Stimulated activated naive B cell treated with anti-CD40 and anti-IgM and Interleukin-4, amounts not matched to agents 10 μg/mL and 1 μg/mL and 100 μg/mL, for 72 hours (primary cell): ENCODE results near the gene PTPN9.
"Not testable (repeated sequence)": the region's sequence is repeated elsewhere in the genome, so short reads cannot be mapped to it uniquely, and the experiment has no call there.

Experiments
- ATAC-seq, 2 donors: fragments of 150-1000 bp; cut with Tn5 transposase; replicated peaks; 2 replicates each; pipeline ENCODE4 v1.10.0; 2021; ENCODE audit warnings: moderate library complexity in 1 of 2
- DNase-seq: peaks from one replicate; pipeline ENCODE4 v3.0.0; 2021
- H3K27ac Mint-ChIP-seq: one replicate; pipeline ENCODE4 v1.8.0; 2022; ENCODE audit warnings: mild to moderate bottlenecking, mixed read lengths
- H3K27me3 Mint-ChIP-seq, 2 donors: one replicate each; pipeline ENCODE4 v1.8.0; 2022; ENCODE audit warnings: mixed read lengths in 2 of 2
- H3K36me3 Mint-ChIP-seq, 2 donors: one replicate each; pipeline ENCODE4 v1.8.0; 2022; ENCODE audit warnings: mixed read lengths in 2 of 2, mild to moderate bottlenecking in 1 of 2
- H3K4me1 Mint-ChIP-seq, 2 donors: one replicate each; pipeline ENCODE4 v1.8.0; 2022; ENCODE audit warnings: mixed read lengths in 2 of 2, mild to moderate bottlenecking in 1 of 2
- H3K4me3 Mint-ChIP-seq, 2 donors: one replicate each; pipeline ENCODE4 v1.8.0; 2022; ENCODE audit warnings: mild to moderate bottlenecking in 2 of 2, mixed read lengths in 2 of 2, moderate library complexity in 1 of 2
- H3K9me3 Mint-ChIP-seq, 2 donors: one replicate each; pipeline ENCODE4 v1.8.0; 2022; ENCODE audit warnings: mixed read lengths in 2 of 2, mild to moderate bottlenecking in 1 of 2

Gene PTPN9

GRCh38 chr15:75565062-75565970 lies 13.8 kb downstream of the PTPN9 start:
- no peaks in the 10 kb centered on the region for H3K9me3 Mint-ChIP-seq
- no peak for DNase-seq
- no peak overlapping the region for H3K27ac Mint-ChIP-seq
- H3K4me1 Mint-ChIP-seq: peaks cover 0 to 4% of the 10 kb centered on the region in 2 donors
- H3K36me3 Mint-ChIP-seq: peaks cover 7 to 16% of the 10 kb centered on the region in 2 donors
- no peak for ATAC-seq
- no peaks in the 10 kb centered on the region for H3K27me3 Mint-ChIP-seq
- H3K4me3 Mint-ChIP-seq: no peak overlapping the region

DNA sequence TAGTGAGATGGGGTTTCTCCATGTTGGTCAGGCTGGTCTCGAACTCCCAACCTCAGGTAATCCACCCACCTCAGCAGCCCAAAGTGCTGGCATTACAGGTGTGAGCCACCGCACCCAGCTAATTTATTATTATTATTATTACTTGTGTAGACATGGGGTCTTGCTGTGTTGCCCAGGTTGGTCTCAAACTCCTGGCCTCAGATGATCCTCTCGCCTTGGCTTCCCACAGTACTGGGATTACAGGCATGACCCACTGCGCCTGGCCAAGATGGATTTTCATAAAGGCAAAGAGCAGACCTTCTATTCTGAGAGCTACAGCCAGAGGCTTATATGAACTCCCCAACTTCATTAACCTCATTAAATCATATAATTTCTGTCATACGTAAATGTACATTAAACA lies 17.2 kb downstream of the PTPN9 start:
- DNase-seq (no peak), ATAC-seq (no peak)
- H3K27ac Mint-ChIP-seq: no peak overlapping the region
- no peaks in the 10 kb centered on the region for H3K27me3 Mint-ChIP-seq
- no peaks in the 10 kb centered on the region for H3K9me3 Mint-ChIP-seq
- no peak overlapping the region for H3K4me3 Mint-ChIP-seq
- peaks cover 8 to 14% of the 10 kb centered on the region in 2 donors for H3K36me3 Mint-ChIP-seq
- H3K4me1 Mint-ChIP-seq: peaks cover 0 to 4% of the 10 kb centered on the region in 2 donors

GRCh38 chr15:75559360-75559759 lies 19.8 kb downstream of the PTPN9 start:
- H3K4me3 Mint-ChIP-seq, H3K27me3 Mint-ChIP-seq, H3K9me3 Mint-ChIP-seq, H3K27ac Mint-ChIP-seq, H3K4me1 Mint-ChIP-seq, ATAC-seq, DNase-seq: not testable (repeated sequence)
- peaks cover 11 to 14% of the 10 kb centered on the region in 2 donors for H3K36me3 Mint-ChIP-seq

GRCh38 chr15:75558955-75559354 lies 20.2 kb downstream of the PTPN9 start:
- H3K4me3 Mint-ChIP-seq, H3K27ac Mint-ChIP-seq, H3K4me1 Mint-ChIP-seq, DNase-seq, H3K9me3 Mint-ChIP-seq, ATAC-seq, H3K27me3 Mint-ChIP-seq: not testable (repeated sequence)
- peaks cover 11 to 14% of the 10 kb centered on the region in 2 donors for H3K36me3 Mint-ChIP-seq

DNA sequence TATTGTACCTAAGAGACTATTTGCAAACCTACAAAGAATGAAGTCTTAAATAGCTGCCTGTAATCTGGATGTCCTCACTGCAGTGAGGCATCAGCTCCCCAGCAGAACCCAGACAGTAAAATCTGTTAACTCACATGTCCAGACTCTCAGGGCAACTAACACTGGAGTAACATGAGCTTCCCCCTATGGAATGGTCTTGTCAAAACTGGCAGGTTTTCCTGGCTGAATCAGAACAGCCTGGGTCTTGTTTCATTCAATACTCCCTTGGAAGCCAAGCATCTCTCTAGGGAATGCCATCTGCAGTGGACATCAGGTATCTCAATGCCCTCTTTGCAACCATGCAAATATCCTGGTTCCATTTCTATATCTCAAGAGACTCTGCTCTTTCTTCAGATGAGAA lies 24.4 kb downstream of the PTPN9 start:
- ATAC-seq (no peak), DNase-seq (no peak)
- Mint-ChIP-seq H3K27me3 (no peaks in the 10 kb centered on the region), H3K4me1 (peaks cover 0 to 10% of the 10 kb centered on the region in 2 donors), H3K9me3 (no peaks in the 10 kb centered on the region), H3K4me3 (no peak overlapping the region), H3K36me3 (peaks cover 3 to 7% of the 10 kb centered on the region in 2 donors), H3K27ac (no peak overlapping the region)

DNA sequence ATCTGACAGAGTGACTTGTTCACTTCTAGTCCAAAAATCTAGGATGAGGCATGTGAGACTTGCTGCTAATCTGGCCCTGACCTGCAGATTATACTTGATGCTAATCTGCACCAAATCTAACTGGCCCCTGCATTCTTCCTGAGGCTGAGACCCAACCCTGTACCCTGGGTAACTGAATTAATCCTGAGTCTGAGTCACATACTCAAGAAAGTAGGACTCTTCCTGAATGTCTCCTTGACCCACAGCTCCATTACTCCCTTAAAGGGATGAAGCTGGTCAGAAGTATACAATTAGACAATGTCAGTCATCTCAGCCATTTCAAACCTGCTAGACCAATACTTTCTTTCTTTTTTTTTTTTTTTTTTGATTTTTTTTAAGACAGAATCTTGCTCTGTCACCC lies 25.5 kb downstream of the PTPN9 start:
- Mint-ChIP-seq H3K27me3 (no peaks in the 10 kb centered on the region), H3K36me3 (peaks cover 0 to 7% of the 10 kb centered on the region in 2 donors), H3K4me3 (no peak overlapping the region), H3K4me1 (peaks cover 0 to 10% of the 10 kb centered on the region in 2 donors), H3K27ac (no peak overlapping the region), H3K9me3 (no peaks in the 10 kb centered on the region)
- DNase-seq: no peak
- ATAC-seq: no peak

DNA sequence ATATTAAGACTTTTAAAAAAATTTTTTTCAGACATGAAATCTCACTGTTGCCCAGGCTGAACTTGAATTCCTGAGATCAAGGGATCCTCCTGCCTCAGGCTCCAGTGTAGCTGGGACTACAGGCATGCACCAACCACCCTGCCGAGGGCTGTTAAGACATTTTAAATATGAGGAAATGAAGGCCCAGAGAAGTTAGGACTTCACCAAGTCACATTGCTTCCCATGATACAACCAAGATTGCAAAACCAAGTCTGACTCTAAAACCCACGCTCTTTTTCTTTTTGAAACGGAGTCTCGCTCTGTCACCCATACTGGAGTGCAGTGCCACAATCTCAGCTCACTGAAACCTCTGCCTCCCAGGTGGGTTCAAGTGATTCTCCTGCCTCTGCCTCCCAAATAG lies 28.0 kb downstream of the PTPN9 start:
- peaks cover 2 to 20% of the 10 kb centered on the region in 2 donors for H3K4me1 Mint-ChIP-seq
- ATAC-seq: no peak
- H3K36me3 Mint-ChIP-seq: peaks cover 0 to 4% of the 10 kb centered on the region in 2 donors
- no peaks in the 10 kb centered on the region for H3K27me3 Mint-ChIP-seq
- H3K27ac Mint-ChIP-seq: no peak overlapping the region
- H3K9me3 Mint-ChIP-seq: no peaks in the 10 kb centered on the region
- H3K4me3 Mint-ChIP-seq: no peak overlapping the region
- DNase-seq: no peak

- DNase-seq: no peak
- Mint-ChIP-seq H3K4me3 (no peak overlapping the region), H3K4me1 (peaks cover 11 to 32% of the 10 kb centered on the region in 2 donors), H3K27me3 (no peaks in the 10 kb centered on the region), H3K9me3 (no peaks in the 10 kb centered on the region), H3K36me3 (peaks cover 5 to 13% of the 10 kb centered on the region in 2 donors), H3K27ac (no peak overlapping the region)
- no peak for ATAC-seq
These were observed 34.1 kb downstream of the PTPN9 start for GRCh38 chr15:75545064-75545463.

DNA sequence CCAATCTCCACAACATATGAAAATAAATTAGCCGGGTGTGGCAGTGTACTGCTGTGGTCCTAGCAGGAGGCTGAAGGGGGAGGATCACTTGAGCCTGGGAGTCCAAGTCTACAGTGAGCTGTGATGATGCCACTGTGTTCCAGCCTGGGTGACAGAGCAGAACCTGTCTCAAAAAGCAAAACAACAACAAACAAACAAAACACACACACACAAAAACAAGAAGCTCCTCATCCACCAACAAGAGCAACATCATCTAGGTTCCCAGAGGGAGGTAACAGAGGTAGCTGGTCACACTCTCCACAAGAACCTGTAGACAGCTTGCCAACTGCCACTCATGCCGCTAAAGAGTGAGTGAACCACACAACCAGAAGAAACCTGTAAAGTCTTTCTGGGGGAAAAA lies 34.8 kb downstream of the PTPN9 start:
- peaks cover 5 to 12% of the 10 kb centered on the region in 2 donors for H3K36me3 Mint-ChIP-seq
- DNase-seq (no peak), ATAC-seq (no peak)
- H3K4me1 Mint-ChIP-seq: peaks cover 11 to 32% of the 10 kb centered on the region in 2 donors
- H3K27me3 Mint-ChIP-seq: no peaks in the 10 kb centered on the region
- H3K4me3 Mint-ChIP-seq: no peak overlapping the region
- no peaks in the 10 kb centered on the region for H3K9me3 Mint-ChIP-seq
- H3K27ac Mint-ChIP-seq: no peak overlapping the region

- ATAC-seq: not testable (repeated sequence)
- H3K36me3 Mint-ChIP-seq: peaks cover 9 to 10% of the 10 kb centered on the region in 2 donors
These were observed 36.1 kb downstream of the PTPN9 start for GRCh38 chr15:75542949-75543545.

GRCh38 chr15:75542386-75542797 lies 36.7 kb downstream of the PTPN9 start:
- H3K4me1 Mint-ChIP-seq: peaks cover 11 to 32% of the 10 kb centered on the region in 2 donors
- H3K4me3 Mint-ChIP-seq: no peak overlapping the region
- H3K9me3 Mint-ChIP-seq: no peaks in the 10 kb centered on the region
- H3K36me3 Mint-ChIP-seq: peaks cover 9 to 13% of the 10 kb centered on the region in 2 donors
- DNase-seq (no peak), ATAC-seq (no peak)
- no peaks in the 10 kb centered on the region for H3K27me3 Mint-ChIP-seq
- no peak overlapping the region for H3K27ac Mint-ChIP-seq

More at GRCh38 chr15:75542949-75543545, 36.1 kb downstream of the PTPN9 start:
- H3K4me1 Mint-ChIP-seq: peaks cover 11 to 32% of the 10 kb centered on the region in 2 donors
- not testable (repeated sequence) for H3K9me3 Mint-ChIP-seq, DNase-seq, H3K27me3 Mint-ChIP-seq, H3K27ac Mint-ChIP-seq, H3K4me3 Mint-ChIP-seq

GRCh38 chr15:75538376-75538775 lies 40.7 kb downstream of the PTPN9 start:
- Mint-ChIP-seq H3K36me3 (peaks cover 3 to 11% of the 10 kb centered on the region in 2 donors), H3K9me3 (no peaks in the 10 kb centered on the region), H3K27me3 (no peaks in the 10 kb centered on the region), H3K27ac (no peak overlapping the region), H3K4me1 (peaks cover 9 to 12% of the 10 kb centered on the region in 2 donors), H3K4me3 (no peak overlapping the region)
- no peak for DNase-seq
- ATAC-seq: no peak

- Mint-ChIP-seq H3K4me3 (no peak overlapping the region), H3K4me1 (peaks cover 0 to 10% of the 10 kb centered on the region in 2 donors), H3K27me3 (no peaks in the 10 kb centered on the region), H3K27ac (no peak overlapping the region), H3K36me3 (peaks cover 2 to 18% of the 10 kb centered on the region in 2 donors), H3K9me3 (no peaks in the 10 kb centered on the region)
- no peak for ATAC-seq
- no peak for DNase-seq
These were observed 45.2 kb downstream of the PTPN9 start for GRCh38 chr15:75533945-75534344.

GRCh38 chr15:75532413-75533250 lies 46.5 kb downstream of the PTPN9 start:
- Mint-ChIP-seq H3K36me3 (peaks cover 2 to 11% of the 10 kb centered on the region in 2 donors), H3K9me3 (no peaks in the 10 kb centered on the region), H3K27ac (no peak overlapping the region), H3K27me3 (no peaks in the 10 kb centered on the region), H3K4me1 (peaks cover 0 to 10% of the 10 kb centered on the region in 2 donors), H3K4me3 (no peak overlapping the region)
- no peak for DNase-seq
- no peak for ATAC-seq
